Uterus (tissue), 2 donors: Measurements from ENCODE around the gene GARIN1A.

Experiments
- CTCF ChIP-seq, 4 experiments: fragments of 200-600 bp in 2 of 4; fragments of 450-650 bp in 2 of 4; sonication (generic) in 2 of 4; IDR thresholded peaks; one replicate each; pipeline ENCODE4 v1.5.1; 2016 to 2019; ENCODE audit warnings: antibody characterized with exemption in 4 of 4, mild to moderate bottlenecking in 2 of 4, moderate library complexity in 1 of 4
- POLR2A ChIP-seq, 2 donors: fragments of 450-650 bp; IDR thresholded peaks; one replicate each; pipeline ENCODE4 v1.6.1; 2016; ENCODE audit warnings: antibody characterized with exemption in 2 of 2, mild to moderate bottlenecking in 1 of 2, moderate library complexity in 1 of 2

- TF ChIP-seq CTCF (IDR thresholded peaks at IDR 0.05) (no peak), POLR2A (IDR thresholded peaks at IDR 0.05) (no peak)
These were observed 35.7 kb downstream of the GARIN1A start for GRCh38 chr7:128707752-128708151.
